ENCODE measurements around the gene RAB34. TPM values are rescaled to one million over a fixed set of nuclear protein-coding genes. Genes with fewer than 3 reads are reported as not detected.
A peak's percentile ranks its signal among the peaks of the same experiment; 100 is the strongest.
"Not testable (repeated sequence)": the region's sequence is repeated elsewhere in the genome, so short reads cannot be mapped to it uniquely, and the experiment has no call there.

RAB34 gene
- total RNA-seq, 3 donors from 2014 or later (not counting 1 experiment from before 2014, with no cell fraction given): 3.7 to 12.9 (median 3.8) TPM

DNA sequence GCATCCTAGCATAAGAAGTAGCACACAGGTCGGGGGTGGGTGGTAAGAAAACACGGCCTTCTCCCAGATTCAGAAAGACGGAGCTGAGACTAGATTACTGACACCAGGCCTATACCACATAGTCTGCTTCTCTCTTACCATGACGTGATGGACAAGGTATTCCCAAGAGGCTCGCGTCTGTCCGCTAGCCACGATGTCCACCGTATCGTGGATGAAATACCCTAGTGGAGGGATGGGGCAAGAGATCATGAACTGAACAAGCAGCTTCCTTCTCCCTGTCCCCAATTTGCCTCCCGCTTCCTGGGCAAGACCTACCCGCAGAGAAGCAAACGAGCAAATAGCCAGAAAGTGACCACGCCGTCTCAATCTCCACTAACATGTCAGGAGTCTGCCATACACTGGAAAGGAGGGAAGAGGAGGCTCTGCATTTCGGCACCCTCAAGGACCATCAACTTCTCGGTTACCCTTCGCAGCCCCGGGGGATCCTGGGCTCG lies 7.5 kb upstream of the RAB34 start:
- Mint-ChIP-seq H3K9me3 (no peaks in the 10 kb centered on the region), H3K36me3 (no peaks in the 10 kb centered on the region), H3K27ac (peak overlapping the region; percentile 36 to 63), H3K4me1 (peaks cover 47 to 48% of the 10 kb centered on the region in 2 donors), H3K4me3 (peak overlapping the region; percentile 80), H3K27me3 (ENCODE audit: low read depth in 2 of 2) (no peaks in the 10 kb centered on the region)
- no peak overlapping the region for H3K4me3 ChIP-seq (ENCODE audit: low read length)
- ATAC-seq (no peak), DNase-seq (peak in 1 of 2 donors; percentile 39)
- H3K36me3 ChIP-seq (ENCODE audit: control insufficient read depth, insufficient read depth, low read length): peaks cover 41% of the 10 kb centered on the region
- no peaks in the 10 kb centered on the region for H3K9me3 ChIP-seq (ENCODE audit: control insufficient read depth, insufficient read depth, low read length)
- intact Hi-C loops (cut with micrococcal nuclease): loop anchor here (5.0 kb wide), 3 partner anchors 37 to 567 kb away; partner anchors contain the start of genes FLOT2 and NUFIP2
- WGBS (ENCODE audit: insufficient coverage): 64% methylated on average over 20 of the region's 20 CpGs
- H3K27ac ChIP-seq (ENCODE audit: low read length): no peak overlapping the region
- no peaks in the 10 kb centered on the region for H3K27me3 ChIP-seq (ENCODE audit: control insufficient read depth, insufficient read depth, low read length)
- H3K4me1 ChIP-seq (ENCODE audit: control insufficient read depth, insufficient read depth, low read length): peaks cover 66% of the 10 kb centered on the region
- TF ChIP-seq CTCF (IDR thresholded peaks at IDR 0.05): no peak

DNA sequence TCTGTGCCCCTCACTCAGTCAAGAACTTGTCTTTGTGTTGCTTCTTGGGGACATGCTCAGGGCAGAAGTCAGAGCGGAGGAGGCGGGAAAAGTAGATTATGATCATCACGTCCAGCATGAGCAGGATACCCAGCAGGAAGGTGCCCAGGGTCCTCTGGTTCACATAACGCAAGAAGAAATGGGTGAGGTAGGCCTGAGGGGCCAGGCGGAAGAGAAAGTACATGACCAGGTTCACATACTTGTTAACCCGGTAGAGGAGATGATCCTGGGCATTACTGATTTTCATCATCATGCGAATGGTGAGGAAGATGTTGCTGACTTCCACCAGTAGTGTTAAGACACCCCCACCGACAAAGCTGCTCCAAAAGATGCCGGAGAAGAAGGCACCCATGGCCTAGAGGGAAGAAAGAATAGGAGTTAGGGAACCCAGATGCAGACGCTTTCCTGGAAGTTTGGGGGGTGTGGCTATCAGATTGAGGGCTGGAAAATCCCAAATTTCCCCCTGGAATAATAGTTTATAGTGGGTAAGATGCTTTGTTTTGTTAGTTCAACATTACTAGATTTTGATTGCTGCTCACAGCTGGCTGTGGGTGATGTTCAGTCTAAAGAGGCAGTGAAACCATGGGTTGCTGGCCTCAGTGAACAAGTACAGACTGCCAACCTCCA lies 7.0 kb upstream of the RAB34 start:
- Mint-ChIP-seq H3K27me3 (ENCODE audit: low read depth in 2 of 2) (no peaks in the 10 kb centered on the region), H3K4me3 (peak overlapping the region; percentile 80), H3K36me3 (no peaks in the 10 kb centered on the region), H3K9me3 (no peaks in the 10 kb centered on the region), H3K27ac (peak overlapping the region in 1 of 2 donors; percentile 63), H3K4me1 (peaks cover 53% of the 10 kb centered on the region in 2 donors)
- DNase-seq (peak in 1 of 2 donors; percentile 23), ATAC-seq (no peak)
- peaks cover 41% of the 10 kb centered on the region for H3K36me3 ChIP-seq (ENCODE audit: control insufficient read depth, insufficient read depth, low read length)
- H3K4me3 ChIP-seq (ENCODE audit: low read length): no peak overlapping the region
- TF ChIP-seq CTCF (IDR thresholded peaks at IDR 0.05): no peak
- intact Hi-C loops (cut with micrococcal nuclease): loop anchor here (5.0 kb wide), 3 partner anchors 38 to 568 kb away; partner anchors contain the start of genes FLOT2 and NUFIP2
- H3K4me1 ChIP-seq (ENCODE audit: control insufficient read depth, insufficient read depth, low read length): peaks cover 67% of the 10 kb centered on the region
- H3K27me3 ChIP-seq (ENCODE audit: control insufficient read depth, insufficient read depth, low read length): no peaks in the 10 kb centered on the region
- WGBS (ENCODE audit: insufficient coverage): 89% methylated on average over 10 of the region's 10 CpGs
- no peak overlapping the region for H3K27ac ChIP-seq (ENCODE audit: low read length)
- no peaks in the 10 kb centered on the region for H3K9me3 ChIP-seq (ENCODE audit: control insufficient read depth, insufficient read depth, low read length)

GRCh38 chr17:28723836-28724499 lies 6.3 kb upstream of the RAB34 start:
- 94% methylated on average over 3 of the region's 4 CpGs for WGBS (ENCODE audit: insufficient coverage)
- H3K9me3 Mint-ChIP-seq; H3K4me3 ChIP-seq (ENCODE audit: low read length); H3K27ac ChIP-seq (ENCODE audit: low read length); DNase-seq; H3K36me3 Mint-ChIP-seq; ATAC-seq; H3K9me3 ChIP-seq (ENCODE audit: control insufficient read depth, insufficient read depth, low read length); H3K27me3 Mint-ChIP-seq (ENCODE audit: low read depth in 2 of 2); intact Hi-C loops (cut with micrococcal nuclease); H3K27me3 ChIP-seq (ENCODE audit: control insufficient read depth, insufficient read depth, low read length): not testable (repeated sequence)
- Mint-ChIP-seq H3K27ac (peak overlapping the region in 1 of 2 donors; percentile 63), H3K4me3 (peak overlapping the region; percentile 80), H3K4me1 (peaks cover 56% of the 10 kb centered on the region in 2 donors)
- Histone ChIP-seq H3K36me3 (ENCODE audit: control insufficient read depth, insufficient read depth, low read length) (peaks cover 41% of the 10 kb centered on the region), H3K4me1 (ENCODE audit: control insufficient read depth, insufficient read depth, low read length) (peaks cover 66% of the 10 kb centered on the region)

DNA sequence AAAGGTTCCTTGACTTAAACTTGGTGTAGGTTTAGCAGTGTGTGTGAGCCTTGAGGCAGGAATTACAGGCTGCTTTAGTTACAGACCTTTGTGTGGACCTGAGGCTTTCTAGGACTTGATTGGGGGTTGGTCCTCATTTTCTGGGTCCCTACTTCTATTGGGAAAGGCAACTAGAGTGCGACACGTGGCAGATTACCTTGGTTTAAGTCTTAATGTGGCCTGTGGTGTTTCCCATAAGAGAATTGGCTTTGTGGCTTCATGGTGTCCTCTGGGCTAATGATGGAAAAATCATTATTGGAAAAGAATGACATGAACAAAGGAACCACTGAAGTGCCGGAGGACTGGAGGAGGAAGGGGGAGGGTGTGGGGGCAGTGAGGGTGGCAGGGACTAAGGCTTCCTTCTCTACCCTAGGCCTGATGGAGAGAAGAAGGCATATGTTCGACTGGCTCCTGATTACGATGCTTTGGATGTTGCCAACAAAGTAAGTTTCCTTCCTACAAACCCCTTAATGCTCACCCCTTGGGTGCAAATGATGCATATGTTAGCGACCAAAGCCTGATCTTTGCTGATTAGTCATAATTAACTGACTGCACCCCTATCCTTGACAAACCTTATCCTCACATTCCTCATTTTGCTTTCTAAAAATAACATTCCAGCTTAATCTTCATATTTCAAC lies 5.6 kb upstream of the RAB34 start:
- Histone ChIP-seq H3K36me3 (ENCODE audit: control insufficient read depth, insufficient read depth, low read length) (peaks cover 41% of the 10 kb centered on the region), H3K27ac (ENCODE audit: low read length) (no peak overlapping the region), H3K4me3 (ENCODE audit: low read length) (no peak overlapping the region), H3K4me1 (ENCODE audit: control insufficient read depth, insufficient read depth, low read length) (peaks cover 65% of the 10 kb centered on the region), H3K27me3 (ENCODE audit: control insufficient read depth, insufficient read depth, low read length) (no peaks in the 10 kb centered on the region), H3K9me3 (ENCODE audit: control insufficient read depth, insufficient read depth, low read length) (no peaks in the 10 kb centered on the region)
- no peaks in the 10 kb centered on the region for H3K36me3 Mint-ChIP-seq
- ATAC-seq (no peak), DNase-seq (no peak)
- intact Hi-C loops (cut with micrococcal nuclease): no loop called here
- peaks cover 53 to 56% of the 10 kb centered on the region in 2 donors for H3K4me1 Mint-ChIP-seq
- H3K27me3 Mint-ChIP-seq (ENCODE audit: low read depth in 2 of 2): peaks cover 0 to 6% of the 10 kb centered on the region in 2 donors
- peak overlapping the region; percentile 10 for H3K4me3 Mint-ChIP-seq
- WGBS (ENCODE audit: insufficient coverage): 89% methylated on average over 6 of the region's 6 CpGs
- H3K27ac Mint-ChIP-seq: no peak overlapping the region
- TF ChIP-seq CTCF (IDR thresholded peaks at IDR 0.05): no peak
- H3K9me3 Mint-ChIP-seq: no peaks in the 10 kb centered on the region

Data from natural killer cell (primary cell).